DLD1 (cell line): ENCODE data around the gene LRRC8C.
"Not testable (repeated sequence)": the region's sequence is repeated elsewhere in the genome, so short reads cannot be mapped to it uniquely, and the experiment has no call there.

ENCODE experiments used
- in situ Hi-C: cut with HindIII; loops from 2 replicates; pipeline ENCODE4 v1.10.0; 2017; ENCODE audit warnings: low sequenced_read_pairs

LRRC8C gene

DNA sequence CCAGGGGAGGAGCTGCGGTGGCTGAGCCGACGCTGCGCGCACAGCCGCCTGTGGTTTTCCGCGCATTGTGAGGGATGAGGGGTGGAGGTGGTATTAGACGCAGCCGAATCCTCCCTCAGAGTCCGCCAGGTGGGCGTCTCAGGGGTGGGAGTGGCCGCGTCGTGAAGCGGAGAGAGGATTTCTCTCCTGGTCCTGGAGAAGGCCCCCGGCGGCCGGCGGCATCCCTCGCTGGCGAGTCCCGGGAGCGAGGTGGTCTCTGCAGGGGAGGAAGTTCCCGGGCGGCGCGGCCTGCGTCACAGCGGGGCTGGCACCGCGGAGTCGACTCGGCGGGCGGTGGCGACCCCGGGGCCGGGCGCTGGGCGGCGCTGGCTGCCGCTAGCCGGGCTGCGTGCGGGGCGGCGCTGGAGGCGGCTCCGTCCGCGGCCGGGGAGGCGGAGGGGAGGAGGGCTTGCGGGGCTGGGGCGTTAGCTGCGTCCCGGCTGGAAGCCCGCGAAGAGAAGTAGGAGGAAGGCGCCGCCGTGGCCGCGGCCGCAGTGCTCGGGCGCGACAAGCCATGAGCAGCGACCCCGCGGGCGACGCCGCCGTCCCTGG lies at the start of gene LRRC8C:
TSS of gene LRRC8C (plus strand) at position 464 of the 591 bp plus-strand sequence. CDS start 53,354 bp downstream, outside the sequence.
- in situ Hi-C loops = no loop called here

DNA sequence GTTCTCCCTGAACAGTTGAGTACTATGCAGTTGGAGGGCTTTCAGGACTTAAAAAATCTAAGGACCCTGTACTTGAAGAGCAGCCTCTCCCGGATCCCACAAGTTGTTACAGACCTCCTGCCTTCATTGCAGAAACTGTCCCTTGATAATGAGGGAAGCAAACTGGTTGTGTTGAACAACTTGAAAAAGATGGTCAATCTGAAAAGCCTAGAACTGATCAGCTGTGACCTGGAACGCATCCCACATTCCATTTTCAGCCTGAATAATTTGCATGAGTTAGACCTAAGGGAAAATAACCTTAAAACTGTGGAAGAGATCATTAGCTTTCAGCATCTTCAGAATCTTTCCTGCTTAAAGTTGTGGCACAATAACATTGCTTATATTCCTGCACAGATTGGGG lies 48.7 kb upstream of the LRRC8C start:
- in situ Hi-C loops = no loop called here

DNA sequence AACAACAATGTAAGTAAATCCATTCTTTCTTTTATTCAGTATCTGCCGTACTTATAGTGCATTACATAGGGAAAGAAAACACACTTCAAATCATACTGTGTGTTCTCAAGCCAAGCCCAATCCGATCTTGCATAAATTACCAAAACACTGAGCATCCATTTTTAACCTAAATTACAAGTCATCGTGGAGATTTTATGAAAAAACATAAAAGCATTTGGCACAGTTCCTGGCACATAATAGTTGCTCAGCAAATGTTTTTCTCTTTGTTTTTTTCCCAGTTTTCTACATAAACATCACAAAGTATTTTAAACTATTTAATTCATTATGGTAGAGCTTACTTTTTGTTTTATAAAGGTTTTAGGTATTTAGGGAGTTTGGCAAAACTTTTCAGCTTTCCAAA lies 48.1 kb upstream of the LRRC8C start:
- in situ Hi-C loops = no loop called here

DNA sequence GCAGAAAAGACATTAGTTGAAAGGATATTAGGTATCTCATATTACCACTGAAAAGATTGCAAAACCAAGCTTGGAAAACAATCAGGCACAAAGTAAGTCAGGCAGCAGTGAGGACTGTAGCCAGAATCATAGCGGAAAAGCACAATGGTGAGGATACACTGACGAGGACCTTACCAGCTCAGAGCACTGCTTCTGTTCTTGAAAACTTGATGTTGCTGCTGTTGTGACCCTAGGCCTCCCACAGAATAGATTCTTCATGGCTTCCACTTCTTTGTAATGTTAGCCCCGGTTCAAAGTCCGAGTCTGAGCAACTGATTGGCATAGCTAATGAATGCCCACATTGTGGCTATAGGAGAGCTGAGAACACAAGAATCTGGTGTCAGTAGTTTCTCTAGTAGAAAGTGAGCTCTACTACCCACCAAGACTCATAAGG lies 45.2 kb upstream of the LRRC8C start:
- in situ Hi-C loops = no loop called here

DNA sequence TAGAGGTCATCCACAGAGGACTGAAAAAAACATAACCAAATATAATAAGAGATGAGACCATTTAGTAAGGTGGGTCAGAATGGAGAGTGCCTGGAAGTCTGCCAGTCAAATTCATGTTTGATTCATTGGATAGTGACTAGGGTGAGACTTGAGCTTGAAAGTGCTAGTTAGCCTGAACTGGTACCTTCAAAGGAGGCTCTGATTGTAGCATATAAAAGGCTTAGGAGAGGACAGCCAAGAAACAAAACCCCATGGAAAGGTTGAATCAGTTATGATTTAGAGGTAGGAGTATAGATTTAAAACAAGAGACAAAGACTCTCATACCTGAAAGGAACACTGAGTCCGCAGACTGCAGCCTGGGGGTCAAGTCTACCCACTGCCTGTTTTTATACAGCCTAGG lies 44.4 kb upstream of the LRRC8C start:
- in situ Hi-C loops = no loop called here

DNA sequence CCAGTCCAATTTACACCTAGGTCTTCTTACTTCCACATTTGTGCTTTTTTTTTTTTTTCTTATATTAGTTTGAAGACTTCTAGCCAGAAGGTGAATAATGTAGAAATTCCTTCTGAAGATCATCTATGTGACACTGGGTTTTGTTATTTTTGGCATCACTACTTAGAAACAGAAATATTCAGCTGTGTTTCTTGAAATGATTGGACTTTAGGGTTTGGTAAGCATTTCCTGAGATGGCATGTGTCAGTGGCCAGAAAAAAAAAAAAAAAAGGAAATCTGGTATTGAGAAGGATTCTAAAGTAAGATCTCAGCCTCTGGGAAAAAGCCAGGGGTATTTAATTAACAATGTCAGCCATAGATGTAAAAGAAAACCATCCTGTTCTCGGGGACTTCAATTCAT lies 43.4 kb upstream of the LRRC8C start:
- in situ Hi-C loops = no loop called here

DNA sequence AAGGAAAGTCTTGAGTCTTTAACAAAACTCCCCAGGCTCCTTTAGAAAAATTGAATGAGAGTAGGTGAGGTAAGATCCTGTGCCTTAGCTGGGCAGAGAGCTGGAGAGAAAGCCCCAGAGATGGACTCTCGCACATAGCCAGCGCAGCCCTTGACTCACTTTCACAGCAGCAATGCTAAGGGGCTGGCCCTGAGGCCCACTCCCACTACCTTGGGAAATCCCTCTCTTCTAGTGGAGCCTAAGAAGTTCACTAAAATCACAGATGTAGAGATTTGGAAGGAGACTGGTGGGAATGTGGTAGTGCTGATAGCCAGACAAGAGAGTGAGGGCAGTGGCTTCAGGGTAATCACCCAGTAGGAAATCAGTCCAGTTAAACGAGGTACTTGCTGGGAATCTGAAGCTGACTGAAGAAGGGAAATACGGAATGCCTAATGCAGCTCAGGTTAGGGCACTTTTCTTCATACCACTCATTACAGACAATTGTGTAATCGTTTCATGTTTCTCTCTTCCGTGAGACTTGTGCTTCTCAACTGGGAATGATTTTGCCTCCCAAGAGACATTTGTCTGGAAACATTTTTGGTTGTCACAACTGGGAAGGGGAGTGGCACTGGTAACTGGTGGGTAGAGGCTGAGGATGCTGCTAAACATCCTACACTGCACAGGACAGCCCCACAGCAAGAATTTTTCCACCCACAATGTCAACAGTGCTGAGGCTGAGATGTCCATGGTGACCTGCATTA lies 42.4 kb upstream of the LRRC8C start:
- in situ Hi-C loops = no loop called here

DNA sequence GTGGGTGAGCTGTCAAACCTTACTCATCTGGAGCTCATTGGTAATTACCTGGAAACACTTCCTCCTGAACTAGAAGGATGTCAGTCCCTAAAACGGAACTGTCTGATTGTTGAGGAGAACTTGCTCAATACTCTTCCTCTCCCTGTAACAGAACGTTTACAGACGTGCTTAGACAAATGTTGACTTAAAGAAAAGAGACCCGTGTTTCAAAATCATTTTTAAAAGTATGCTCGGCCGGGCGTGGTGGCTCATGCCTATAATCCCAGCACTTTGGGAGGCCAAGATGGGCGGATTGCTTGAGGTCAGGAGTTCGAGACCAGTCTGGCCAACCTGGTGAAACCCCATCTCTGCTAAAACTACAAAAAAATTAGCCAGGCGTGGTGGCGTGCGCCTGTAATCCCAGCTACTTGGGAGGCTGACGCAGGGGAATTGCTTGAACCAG lies 40.0 kb upstream of the LRRC8C start:
- in situ Hi-C loops = not testable (repeated sequence)

DNA sequence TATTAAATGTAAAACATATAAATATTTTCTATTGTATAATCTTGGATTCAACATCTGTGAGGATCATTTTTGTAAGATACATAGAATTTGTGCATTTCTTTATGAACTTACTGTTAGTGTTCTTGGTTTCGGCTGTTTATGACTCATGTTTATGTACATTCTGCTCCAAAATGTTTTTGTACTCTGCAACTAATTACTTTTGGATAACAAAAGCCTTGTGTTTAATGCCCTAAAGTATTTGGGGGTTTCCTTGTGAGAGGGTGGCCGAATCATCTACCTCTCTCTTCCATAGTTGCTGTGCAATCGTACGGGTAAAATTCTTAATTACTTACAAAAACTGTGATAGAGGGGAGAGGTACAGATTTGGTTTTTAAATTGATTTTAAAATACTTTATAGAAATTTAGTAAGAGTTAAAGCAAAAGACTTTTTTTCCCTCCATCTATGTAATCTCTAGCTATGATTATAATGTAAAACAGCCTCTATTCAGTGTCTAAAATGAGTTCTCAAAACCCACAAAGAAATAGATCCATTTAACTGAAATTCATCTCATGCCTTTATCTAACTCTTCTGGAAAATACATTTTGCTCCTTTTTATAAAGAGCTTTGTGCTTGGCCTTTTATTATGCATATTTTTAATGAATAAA lies 38.7 kb upstream of the LRRC8C start:
- in situ Hi-C loops = no loop called here

DNA sequence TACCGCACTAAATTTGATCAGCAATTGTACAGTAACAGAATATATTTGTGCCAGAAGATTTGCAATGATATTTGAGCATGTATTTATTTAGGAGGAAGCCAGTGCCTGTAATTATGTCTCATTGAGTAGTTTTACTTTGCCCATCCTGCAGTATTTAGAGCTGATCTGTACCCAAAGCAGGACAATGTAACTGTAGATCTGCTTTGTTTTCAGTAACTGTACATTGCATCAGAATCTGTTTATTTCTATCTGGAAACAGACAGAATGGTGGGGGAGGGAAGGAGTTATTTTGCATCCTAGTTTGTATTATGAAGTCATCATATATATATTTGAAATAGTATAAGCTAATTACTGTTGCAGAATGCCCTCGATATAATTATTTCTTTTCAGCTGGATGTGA lies 36.2 kb upstream of the LRRC8C start:
- in situ Hi-C loops = no loop called here

DNA sequence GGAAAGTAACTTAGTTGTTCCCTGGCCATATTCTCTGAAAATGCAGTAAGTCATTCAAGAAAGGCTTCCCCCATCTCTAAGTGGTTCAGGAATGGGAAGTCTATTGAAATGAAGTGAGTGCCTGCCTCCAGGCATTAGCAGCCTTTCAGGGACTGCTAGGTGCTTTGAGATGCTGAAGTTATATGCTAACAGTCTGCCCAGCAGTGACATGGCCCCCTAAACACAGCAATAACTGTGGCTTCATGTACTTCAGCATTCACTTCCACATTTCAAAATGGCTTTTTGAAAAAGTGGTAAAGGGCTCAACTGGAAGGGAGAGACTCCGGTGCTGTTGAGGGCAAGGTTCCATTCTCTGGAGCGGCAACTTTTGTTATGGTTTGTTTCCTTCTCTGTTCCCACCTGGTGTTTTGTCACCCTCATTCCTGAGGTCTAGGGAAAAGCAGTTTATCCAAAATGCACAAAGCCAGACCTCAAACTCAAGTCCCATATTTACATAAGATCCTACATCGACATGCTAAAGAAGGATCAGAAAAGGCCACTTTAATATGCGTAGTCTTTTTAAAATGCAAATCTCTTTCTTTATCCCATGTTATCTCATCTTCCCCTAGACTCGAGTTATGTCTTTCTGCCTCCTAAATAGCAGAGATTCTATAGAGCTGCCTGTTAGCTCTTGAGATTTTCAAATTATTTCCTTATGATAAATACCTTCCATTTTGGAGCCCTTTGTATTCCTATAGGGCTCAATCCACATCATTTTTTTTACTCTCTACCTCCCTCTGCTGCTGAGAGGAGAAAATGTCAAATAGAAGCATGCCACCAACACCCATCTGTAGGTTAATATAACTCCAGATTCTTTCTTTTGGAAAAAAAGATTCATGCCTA lies 34.2 kb upstream of the LRRC8C start:
- in situ Hi-C loops = no loop called here

DNA sequence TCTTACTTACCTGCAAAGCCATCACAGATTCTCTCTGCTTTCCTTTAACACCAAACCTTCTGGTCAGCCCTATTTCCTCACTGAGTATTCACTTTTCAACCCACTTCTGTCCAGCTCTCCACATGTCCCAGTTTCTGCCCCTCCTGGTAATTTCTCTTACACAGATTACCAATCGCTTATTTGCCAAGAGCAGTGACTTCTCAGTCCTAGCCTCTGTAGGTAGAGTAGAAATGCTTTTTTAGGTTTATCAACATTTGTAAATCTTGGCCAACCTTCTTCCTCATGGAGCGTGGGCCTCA lies 33.6 kb upstream of the LRRC8C start:
- in situ Hi-C loops = no loop called here

DNA sequence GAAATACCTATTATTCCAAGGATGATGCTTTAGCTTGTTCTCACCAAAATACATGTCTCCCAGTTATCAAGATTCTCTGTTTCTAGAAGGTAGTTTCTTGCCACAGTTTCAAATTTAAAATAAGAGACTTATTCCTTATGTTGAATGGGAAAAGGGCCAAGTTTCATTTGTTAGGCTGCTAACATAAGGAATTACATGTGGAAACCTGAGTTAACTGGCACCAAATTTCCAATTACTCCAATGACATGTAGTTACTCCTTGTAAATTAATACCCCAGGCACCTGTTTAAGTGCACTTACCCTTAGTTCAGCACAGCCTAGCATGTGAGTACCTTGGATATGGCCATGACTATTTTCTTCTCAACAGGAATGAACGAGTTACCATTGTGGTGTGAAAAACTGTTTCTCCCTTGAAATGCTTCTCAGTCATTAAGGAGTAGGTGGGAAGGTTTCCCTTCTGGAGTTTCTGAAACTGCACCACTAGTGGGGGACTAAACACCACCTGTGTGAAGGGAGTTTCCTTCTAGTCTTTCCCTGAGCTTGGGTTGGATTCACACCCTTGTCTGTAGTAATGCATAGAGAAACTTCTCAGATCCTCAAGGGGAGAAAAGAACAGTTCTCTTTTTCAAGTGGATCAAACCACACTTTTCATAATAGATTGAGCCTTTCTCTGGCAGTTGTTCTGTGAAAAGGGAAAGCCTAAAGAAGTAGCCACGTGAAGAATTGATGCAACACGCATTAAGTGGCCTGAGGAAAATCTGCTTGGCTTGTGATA lies 32.3 kb upstream of the LRRC8C start:
- in situ Hi-C loops = no loop called here

DNA sequence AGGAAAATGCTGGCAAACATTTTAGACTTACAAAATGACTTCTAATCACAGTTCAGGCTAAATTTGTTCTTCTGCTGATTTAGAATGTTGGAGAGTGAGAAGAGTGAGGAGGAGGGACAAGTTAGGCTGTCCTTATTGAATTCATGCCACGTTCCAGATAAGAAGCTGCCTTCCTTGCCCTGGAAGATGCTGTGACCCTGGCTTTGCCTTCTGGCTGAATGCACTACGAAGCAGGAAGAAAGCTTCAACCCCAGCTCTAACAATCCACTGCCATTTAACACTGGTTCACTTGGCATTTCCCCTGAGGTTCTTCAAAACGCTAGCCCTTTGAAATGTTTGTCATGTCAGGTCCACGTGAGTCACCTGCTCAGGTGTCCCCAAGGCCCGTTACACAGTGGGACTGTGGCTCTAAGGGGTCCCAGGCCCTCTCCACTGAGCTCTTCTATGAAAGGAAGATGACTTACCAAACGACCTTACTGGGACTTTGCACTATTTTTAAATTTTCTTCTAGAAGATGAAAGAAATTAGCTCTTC lies 30.0 kb upstream of the LRRC8C start:
- in situ Hi-C loops = no loop called here

DNA sequence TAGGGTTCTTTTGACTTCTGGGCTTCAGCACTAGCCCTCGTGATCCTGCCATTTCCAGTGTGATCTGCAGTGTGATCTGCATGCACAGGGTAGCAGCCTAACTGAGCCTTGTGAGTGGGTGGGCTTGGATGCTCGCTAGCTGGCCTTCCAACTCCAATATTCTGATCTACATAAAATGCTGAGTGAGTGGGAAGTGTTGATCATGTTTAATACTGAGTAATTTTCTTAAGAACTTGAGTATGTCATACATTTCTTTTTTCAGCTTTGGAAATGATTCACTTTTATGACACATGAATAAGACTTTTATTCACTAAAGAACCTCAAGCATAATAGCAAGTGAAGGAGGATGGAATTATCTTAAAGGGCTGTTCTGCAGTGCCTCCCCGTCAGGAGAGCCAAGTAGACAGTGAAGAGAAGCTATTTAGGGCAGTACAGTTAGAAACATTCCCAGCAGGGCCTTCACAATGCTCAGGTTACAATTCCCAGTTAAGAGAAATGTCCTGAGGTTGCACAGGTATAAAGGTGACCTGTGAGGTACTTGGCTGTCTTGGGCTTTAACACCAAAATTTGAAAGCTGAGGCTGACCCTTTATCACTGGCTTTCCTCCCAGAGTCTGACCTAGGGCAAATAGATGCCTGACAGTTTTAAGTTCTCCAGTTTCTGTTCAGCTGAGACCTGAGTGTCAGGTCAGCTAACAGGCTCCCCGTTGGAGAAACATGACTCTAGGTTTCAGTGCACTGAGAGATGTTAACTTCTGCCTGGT lies 29.1 kb upstream of the LRRC8C start:
- in situ Hi-C loops = no loop called here

DNA sequence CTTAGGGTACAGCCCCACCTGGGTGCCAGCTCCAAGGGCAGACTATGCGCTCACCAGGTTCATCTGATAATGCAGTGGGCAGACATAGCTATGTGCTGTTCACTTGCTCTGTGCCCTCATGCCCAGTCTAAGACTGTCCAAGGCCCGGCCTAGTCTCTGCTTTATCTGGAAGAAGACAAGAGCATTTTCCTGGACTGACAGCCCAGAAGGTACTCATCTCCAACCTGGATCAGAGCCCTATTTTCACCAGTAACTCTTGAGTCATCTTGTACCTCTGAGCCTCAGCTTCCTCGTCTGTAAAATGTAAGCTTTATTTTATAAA lies 28.5 kb upstream of the LRRC8C start:
- in situ Hi-C loops = no loop called here

DNA sequence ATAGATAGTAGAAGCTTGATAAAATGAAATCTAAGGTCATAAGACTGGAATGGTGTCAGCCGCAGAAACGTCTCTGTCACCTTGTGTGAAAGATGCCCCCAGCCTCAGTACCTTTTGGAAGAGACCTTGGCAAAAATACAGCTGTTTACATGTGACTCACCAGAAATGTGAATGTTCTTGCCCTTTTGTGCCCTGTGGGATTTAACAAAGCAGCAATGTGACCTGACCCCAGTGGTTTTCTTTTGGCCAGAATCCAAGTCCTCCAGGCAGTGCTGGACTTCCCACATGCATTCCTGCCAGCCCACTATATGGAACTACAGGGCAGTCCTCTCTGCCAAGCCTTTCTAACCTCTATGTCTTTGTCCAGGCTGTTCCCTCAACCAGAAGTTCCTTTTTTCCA lies 27.2 kb upstream of the LRRC8C start:
- in situ Hi-C loops = no loop called here

DNA sequence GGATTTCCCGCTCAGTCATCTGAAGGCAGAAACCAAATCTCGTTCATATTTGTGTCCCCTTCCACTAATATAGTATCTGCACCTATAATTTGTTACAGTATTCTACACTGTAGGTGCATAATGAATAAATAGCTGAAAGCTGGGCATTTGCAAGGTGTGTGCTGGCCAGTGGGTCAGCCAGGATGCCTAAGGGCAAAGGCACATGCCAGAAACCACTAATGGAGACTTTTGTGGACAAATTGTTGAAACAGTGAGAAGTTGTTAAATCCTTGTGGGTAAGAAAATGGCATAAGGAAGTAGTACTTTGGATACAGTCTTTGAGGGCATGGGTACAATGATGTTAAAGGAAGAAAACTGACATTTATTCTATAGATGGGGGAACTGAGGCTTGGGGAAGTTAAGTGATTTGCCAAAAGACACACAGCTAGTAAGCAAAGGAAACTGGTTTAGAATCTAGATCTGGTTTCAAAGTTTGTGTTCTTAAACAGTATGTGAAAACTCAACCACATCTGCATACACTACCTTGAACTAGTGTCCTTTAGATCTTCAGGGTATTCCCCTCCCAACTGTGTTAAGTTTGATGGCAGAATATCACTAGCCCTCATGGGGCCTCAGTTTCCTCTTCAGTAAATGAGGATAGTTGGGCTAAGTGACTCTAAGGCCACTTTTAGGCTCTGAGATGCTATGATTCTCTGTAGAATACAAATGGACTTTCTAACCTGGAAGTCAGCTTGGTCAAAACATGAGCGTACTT lies 26.5 kb upstream of the LRRC8C start:
- in situ Hi-C loops = no loop called here

DNA sequence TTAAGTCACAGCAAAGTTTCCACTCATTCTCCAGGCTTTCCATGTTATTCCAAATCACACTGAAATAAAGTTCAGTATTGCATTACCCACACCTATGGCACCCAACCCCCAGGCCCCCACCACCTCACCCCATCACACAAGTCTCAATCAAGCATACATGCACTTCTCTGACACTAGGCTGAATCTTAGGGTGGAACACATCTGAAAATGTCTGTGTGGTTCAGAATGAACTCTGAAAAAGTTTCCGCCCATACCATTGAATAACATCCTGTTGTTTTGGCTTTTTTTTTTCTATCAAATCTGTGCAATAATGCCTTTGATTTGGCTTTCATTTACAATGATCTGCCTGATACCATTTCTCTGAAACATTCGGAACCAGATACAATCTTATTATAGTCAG lies 25.8 kb upstream of the LRRC8C start:
- in situ Hi-C loops = no loop called here
